Smooth muscle cell (in vitro differentiated cells): ENCODE results near the gene HNRNPL. TPM values are rescaled to one million over a fixed set of nuclear protein-coding genes. Genes with fewer than 3 reads are reported as not detected.
A peak's percentile ranks its signal among the peaks of the same experiment; 100 is the strongest.

ENCODE experiments used
- DNase-seq: peaks from one replicate; lab custom pipeline; 2025; ENCODE audit not compliant: unreplicated experiment; lab: John Stamatoyannopoulos, UW
- H2AFZ ChIP-seq: fragments of 200-600 bp; sonication (generic); 2 replicates; pipeline ENCODE4 v1.6.0; 2016; ENCODE audit warnings: antibody characterized with exemption, low read depth, mild to moderate bottlenecking
- H3F3A ChIP-seq: fragments of 200-600 bp; sonication (generic); 2 replicates; pipeline ENCODE4 v1.6.0; 2017; ENCODE audit warnings: antibody characterized with exemption, low read depth
- H3K27ac ChIP-seq: fragments of 200-600 bp; sonication (generic); 2 replicates; pipeline ENCODE4 v1.5.1; 2016; ENCODE audit warnings: low read depth, mild to moderate bottlenecking
- H3K27me3 ChIP-seq: fragments of 200-600 bp; sonication (generic); 2 replicates; pipeline ENCODE4 v1.6.1; 2016; ENCODE audit warnings: low read depth, mild to moderate bottlenecking
- H3K36me3 ChIP-seq: fragments of 200-600 bp; sonication (generic); 2 replicates; pipeline ENCODE4 v1.5.1; 2016; ENCODE audit warnings: low read depth
- H3K4me1 ChIP-seq: fragments of 200-600 bp; sonication (generic); 2 replicates; pipeline ENCODE4 v1.5.1; 2016; ENCODE audit warnings: low read depth
- H3K4me2 ChIP-seq: fragments of 200-600 bp; sonication (generic); 2 replicates; pipeline ENCODE4 v1.6.0; 2016; ENCODE audit warnings: mild to moderate bottlenecking
- H3K4me3 ChIP-seq: fragments of 200-600 bp; sonication (generic); 2 replicates; pipeline ENCODE4 v1.5.1; 2016; ENCODE audit warnings: mild to moderate bottlenecking
- H3K79me2 ChIP-seq: fragments of 200-600 bp; sonication (generic); 2 replicates; pipeline ENCODE4 v1.6.0; 2016; ENCODE audit warnings: low read depth, mild to moderate bottlenecking
- H3K9ac ChIP-seq: fragments of 200-600 bp; sonication (generic); 2 replicates; pipeline ENCODE4 v1.6.0; 2016; ENCODE audit warnings: low read depth
- H3K9me3 ChIP-seq: fragments of 200-600 bp; sonication (generic); replicated peaks from 2 replicates; pipeline ENCODE4 v1.5.1; 2016; ENCODE audit warnings: low read depth
- H4K20me1 ChIP-seq: fragments of 200-600 bp; sonication (generic); 2 replicates; pipeline ENCODE4 v1.6.0; 2016; ENCODE audit warnings: low read depth
- WGBS: methylation state at CpG from one replicate; pipeline ENCODE4 v1.1.7; 2016; ENCODE audit warnings: low lambda C conversion rate; 5-methylcytosine and 5-hydroxymethylcytosine counted together
- polyA plus RNA-seq: library from polyadenylated mRNA; unstranded; fragments of >200 nt; fragmentation: Nextera tagmentation; extraction: Ambion mirVana; gene quantifications from 2 replicates; pipeline ENCODE4 v1.2.1, GENCODE V29; 2016
- total RNA-seq: library from RNA; depleted of rRNA; stranded (reverse); fragments of >200 nt; gene quantifications from 2 replicates; pipeline ENCODE4 v1.2.3, GENCODE V29; 2014
- TF ChIP-seq, protein P1 (sequence below): fragments of 200-600 bp; sonication (generic); IDR thresholded peaks from 2 replicates; pipeline ENCODE4 v1.5.1; 2017; ENCODE audit warnings: borderline replicate concordance, mild to moderate bottlenecking, antibody characterized with exemption; ENCODE audit not compliant: insufficient read depth, poor library complexity, severe bottlenecking

Gene HNRNPL
- total and polyA plus RNA-seq, 2 experiments from 2014 or later = 158 to 174 TPM

GRCh38 chr19:38839816-38840582 lies 9.8 kb downstream of the HNRNPL start:
- no peaks in the 10 kb centered on the region for H3K27me3 ChIP-seq
- H3F3A ChIP-seq = peaks cover 59% of the 10 kb centered on the region
- H3K36me3 ChIP-seq = peaks cover 31% of the 10 kb centered on the region
- H3K27ac ChIP-seq = peak overlapping the region; percentile 90
- TF ChIP-seq, protein P1, sequence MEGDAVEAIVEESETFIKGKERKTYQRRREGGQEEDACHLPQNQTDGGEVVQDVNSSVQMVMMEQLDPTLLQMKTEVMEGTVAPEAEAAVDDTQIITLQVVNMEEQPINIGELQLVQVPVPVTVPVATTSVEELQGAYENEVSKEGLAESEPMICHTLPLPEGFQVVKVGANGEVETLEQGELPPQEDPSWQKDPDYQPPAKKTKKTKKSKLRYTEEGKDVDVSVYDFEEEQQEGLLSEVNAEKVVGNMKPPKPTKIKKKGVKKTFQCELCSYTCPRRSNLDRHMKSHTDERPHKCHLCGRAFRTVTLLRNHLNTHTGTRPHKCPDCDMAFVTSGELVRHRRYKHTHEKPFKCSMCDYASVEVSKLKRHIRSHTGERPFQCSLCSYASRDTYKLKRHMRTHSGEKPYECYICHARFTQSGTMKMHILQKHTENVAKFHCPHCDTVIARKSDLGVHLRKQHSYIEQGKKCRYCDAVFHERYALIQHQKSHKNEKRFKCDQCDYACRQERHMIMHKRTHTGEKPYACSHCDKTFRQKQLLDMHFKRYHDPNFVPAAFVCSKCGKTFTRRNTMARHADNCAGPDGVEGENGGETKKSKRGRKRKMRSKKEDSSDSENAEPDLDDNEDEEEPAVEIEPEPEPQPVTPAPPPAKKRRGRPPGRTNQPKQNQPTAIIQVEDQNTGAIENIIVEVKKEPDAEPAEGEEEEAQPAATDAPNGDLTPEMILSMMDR = no peak
- H3K9ac ChIP-seq = no peak overlapping the region
- H3K9me3 ChIP-seq = no peaks in the 10 kb centered on the region
- H3K79me2 ChIP-seq = peaks cover 50% of the 10 kb centered on the region
- no peak for DNase-seq
- H3K4me1 ChIP-seq = no peaks in the 10 kb centered on the region
- H2AFZ ChIP-seq = no peak overlapping the region
- 77% methylated on average over 17 of the region's 28 CpGs for WGBS
- H3K4me3 ChIP-seq = no peak overlapping the region
- H3K4me2 ChIP-seq = no peak overlapping the region
- H4K20me1 ChIP-seq = peaks cover 80% of the 10 kb centered on the region

DNA sequence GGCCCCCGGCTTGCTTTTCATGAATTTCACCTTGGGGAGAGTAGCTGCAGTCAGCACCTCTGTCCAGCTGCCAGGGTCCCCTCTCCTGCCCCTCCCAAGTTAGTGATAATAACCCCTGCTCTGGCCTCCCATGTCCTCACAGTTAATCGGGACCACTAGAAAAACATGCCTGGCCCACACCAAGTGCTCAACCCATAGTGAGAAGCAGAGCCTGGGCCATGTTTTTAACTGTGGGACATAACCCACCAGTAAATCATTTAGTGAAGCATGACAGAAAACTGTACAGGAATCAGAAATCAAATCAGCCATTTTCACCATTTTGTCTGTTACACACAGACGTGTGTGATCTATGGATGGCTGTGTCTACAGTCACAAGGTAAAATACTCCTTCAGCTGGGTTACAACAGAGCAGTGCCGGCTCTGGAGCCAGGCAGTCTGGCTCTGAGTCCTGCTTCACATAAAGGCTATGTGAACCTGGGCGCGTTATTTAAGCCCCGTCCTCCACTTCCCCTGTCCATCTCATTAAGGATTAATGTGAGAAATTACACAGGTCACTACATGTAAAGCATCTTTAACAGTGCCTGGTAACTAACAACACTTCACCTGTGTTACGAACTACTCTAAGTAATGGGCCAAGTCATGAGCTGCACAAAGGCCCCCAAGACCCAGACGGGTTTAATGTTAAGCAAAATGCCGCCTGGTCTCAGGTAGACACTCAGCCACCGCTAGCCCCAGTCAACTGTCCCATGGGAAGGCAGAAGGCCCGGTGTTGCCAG lies 10.6 kb downstream of the HNRNPL start:
- no peak for DNase-seq
- Histone ChIP-seq H3K9ac (peak overlapping the region; percentile 31), H4K20me1 (peaks cover 72% of the 10 kb centered on the region), H3K27ac (peak overlapping the region; percentile 90), H3F3A (peaks cover 60% of the 10 kb centered on the region), H3K27me3 (no peaks in the 10 kb centered on the region), H3K79me2 (peaks cover 42% of the 10 kb centered on the region), H3K4me3 (no peak overlapping the region), H3K9me3 (no peaks in the 10 kb centered on the region), H3K4me1 (no peaks in the 10 kb centered on the region), H2AFZ (no peak overlapping the region), H3K36me3 (peaks cover 24% of the 10 kb centered on the region), H3K4me2 (no peak overlapping the region)
- 81% methylated on average over 12 of the region's 12 CpGs for WGBS
- TF ChIP-seq, protein P1 = no peak

- peaks cover 22% of the 10 kb centered on the region for H3K36me3 ChIP-seq
- peaks cover 64% of the 10 kb centered on the region for H4K20me1 ChIP-seq
- no peaks in the 10 kb centered on the region for H3K9me3 ChIP-seq
- no peak overlapping the region for H3K4me3 ChIP-seq
- H3K9ac ChIP-seq = peak overlapping the region; percentile 62
- H3F3A ChIP-seq = peaks cover 58% of the 10 kb centered on the region
- no peak overlapping the region for H3K4me2 ChIP-seq
- 80% methylated on average over 19 of the region's 19 CpGs for WGBS
- no peak overlapping the region for H2AFZ ChIP-seq
- no peaks in the 10 kb centered on the region for H3K27me3 ChIP-seq
- DNase-seq = no peak
- no peaks in the 10 kb centered on the region for H3K4me1 ChIP-seq
- TF ChIP-seq, protein P1 = peak; percentile 15
- peaks cover 34% of the 10 kb centered on the region for H3K79me2 ChIP-seq
- peak overlapping the region; percentile 90 for H3K27ac ChIP-seq
Observed at GRCh38 chr19:38838208-38838985, 11.4 kb downstream of the HNRNPL start.
